Esophagus muscularis mucosa (tissue), 3 donors: ENCODE results near the gene GFAP.

Experiments used
- CTCF ChIP-seq, 3 experiments: fragments of 200-600 bp in 2 of 3; fragments of 450-650 bp in 1 of 3; sonication (generic) in 2 of 3; IDR thresholded peaks; one replicate each; pipeline ENCODE4 v1.5.1; 2017 to 2019; ENCODE audit warnings: antibody characterized with exemption in 3 of 3, mild to moderate bottlenecking in 2 of 3, moderate library complexity in 1 of 3
- POLR2A ChIP-seq: fragments of 450-650 bp; IDR thresholded peaks from one replicate; pipeline ENCODE4 v1.6.1; 2017; ENCODE audit warnings: antibody characterized with exemption, moderate library complexity, mild to moderate bottlenecking, low read depth

- TF ChIP-seq CTCF (IDR thresholded peaks at IDR 0.05) (no peak), POLR2A (no peak)
These were observed 26.5 kb upstream of the GFAP start for GRCh38 chr17:44941712-44942331.
